HepG2 (cell line): Measurements from ENCODE around the gene FBXO39. TPM values are rescaled to one million over a fixed set of nuclear protein-coding genes. Genes with fewer than 3 reads are reported as not detected.

Experiments used
- AKAP8 ChIP-seq: sonication (generic); formaldehyde crosslinking; IDR thresholded peaks from 2 replicates; pipeline ENCODE4 v1.5.1; 2020; ENCODE audit warnings: mild to moderate bottlenecking, missing genetic modification reagents
- HDAC1 ChIP-seq: sonication (generic); formaldehyde crosslinking; IDR thresholded peaks from 2 replicates; pipeline ENCODE4 v1.5.1; 2020; ENCODE audit warnings: mild to moderate bottlenecking, missing genetic modification reagents
- HDAC2 ChIP-seq: sonication (generic); formaldehyde crosslinking; IDR thresholded peaks from 2 replicates; pipeline ENCODE4 v1.4.0; 2020; ENCODE audit warnings: missing genetic modification reagents
- JUNB ChIP-seq: sonication (generic); formaldehyde crosslinking; IDR thresholded peaks from 2 replicates; pipeline ENCODE4 v1.8.0; 2022; ENCODE audit warnings: missing genetic modification reagents, mild to moderate bottlenecking, borderline replicate concordance
- KAT8 ChIP-seq: IDR thresholded peaks from 2 replicates; pipeline ENCODE4 v1.6.1; 2016; ENCODE audit warnings: missing genetic modification reagents, missing compliant biosample characterization
- MTF2 ChIP-seq: sonication (generic); formaldehyde crosslinking; IDR thresholded peaks from 2 replicates; pipeline ENCODE4 v1.5.0; 2020; ENCODE audit warnings: missing genetic modification reagents, borderline replicate concordance
- SOX13 ChIP-seq, 3 experiments: fragments of 450-650 bp in 1 of 3; sonication (generic) in 1 of 3; formaldehyde crosslinking in 1 of 3; IDR thresholded peaks in 2 of 3; conservative IDR thresholded peaks in 1 of 3; 2 replicates each; pipeline versions ENCODE4 v1.5.0 to v1.6.1; 2016 to 2020; ENCODE audit warnings: antibody characterized with exemption in 1 of 3, mild to moderate bottlenecking in 1 of 3, missing compliant biosample characterization in 1 of 3, missing genetic modification reagents in 1 of 3, moderate library complexity in 1 of 3
- TEAD3 ChIP-seq: optimal IDR thresholded peaks from 2 replicates; pipeline ENCODE3; 2016; ENCODE audit warnings: borderline replicate concordance
- TMF1 ChIP-seq: sonication (generic); formaldehyde crosslinking; IDR thresholded peaks from 2 replicates; pipeline ENCODE4 v1.8.1; 2022; ENCODE audit warnings: low read depth, missing genetic modification reagents
- WIZ ChIP-seq: sonication (generic); formaldehyde crosslinking; IDR thresholded peaks from 2 replicates; pipeline ENCODE4 v1.5.1; 2020; ENCODE audit warnings: mild to moderate bottlenecking, missing genetic modification reagents
- XBP1 ChIP-seq: sonication (generic); formaldehyde crosslinking; IDR thresholded peaks from 2 replicates; pipeline ENCODE4 v1.5.0; 2020; ENCODE audit warnings: missing genetic modification reagents
- ZKSCAN1 ChIP-seq: fragments of 150-350 bp; IDR thresholded peaks from 2 replicates; pipeline ENCODE4 v1.6.1; 2014; ENCODE audit warnings: low read length
- ZMYM2 ChIP-seq: sonication (generic); formaldehyde crosslinking; IDR thresholded peaks from 2 replicates; pipeline ENCODE4 v1.8.0; 2022; ENCODE audit warnings: mild to moderate bottlenecking, missing genetic modification reagents
- ZNF292 ChIP-seq: sonication (generic); formaldehyde crosslinking; IDR thresholded peaks from 2 replicates; pipeline ENCODE4 v1.8.1; 2022; ENCODE audit warnings: mild to moderate bottlenecking, low read depth, missing genetic modification reagents, borderline replicate concordance
- ZNF737 ChIP-seq: sonication (generic); formaldehyde crosslinking; IDR thresholded peaks from 2 replicates; pipeline ENCODE4 v1.5.0; 2020; ENCODE audit warnings: missing genetic modification reagents, mild to moderate bottlenecking, borderline replicate concordance
- polyA plus RNA-seq, 8 experiments: library from polyadenylated mRNA; depleted of rRNA in 3 of 8; stranded (reverse) in 7 of 8; unstranded in 1 of 8; fragments of >200 nt; fragmentation: Illumina TruSeq in 4 of 8; extraction: Trizol in 4 of 8; gene quantifications; 2 replicates each; pipeline versions ENCODE4 v1.2.1 to v1.2.3, GENCODE V29; 2011 to 2016; ENCODE audit warnings: low read depth in 4 of 8, missing spikeins in 1 of 8, mixed read lengths in 1 of 8; ENCODE audit not compliant: insufficient read depth in 1 of 8
- total RNA-seq, 5 experiments: library from RNA; depleted of rRNA; stranded (reverse); fragments of >200 nt; fragmentation: Illumina TruSeq; extraction: Trizol; gene quantifications; 2 replicates each; pipeline ENCODE4 v1.2.3, GENCODE V29; 2016; ENCODE audit warnings: low read depth in 1 of 5
- TF ChIP-seq, protein P1 (sequence below): sonication (generic); formaldehyde crosslinking; IDR thresholded peaks from 2 replicates; pipeline ENCODE4 v1.8.0; 2023; ENCODE audit warnings: mild to moderate bottlenecking, missing genetic modification reagents
- TF ChIP-seq, protein P2 (sequence below): sonication (generic); formaldehyde crosslinking; IDR thresholded peaks from 2 replicates; pipeline ENCODE4 v1.4.0; 2020; ENCODE audit warnings: missing genetic modification reagents
- TF ChIP-seq, protein P3 (sequence below): sonication (generic); formaldehyde crosslinking; IDR thresholded peaks from 2 replicates; pipeline ENCODE4 v1.4.0; 2020; ENCODE audit warnings: missing genetic modification reagents, mild to moderate bottlenecking, borderline replicate concordance
- TF ChIP-seq, protein P4 (sequence below): sonication (generic); formaldehyde crosslinking; IDR thresholded peaks from 2 replicates; pipeline ENCODE4 v1.8.1; 2023; ENCODE audit warnings: mild to moderate bottlenecking, missing genetic modification reagents, borderline replicate concordance
- TF ChIP-seq, protein P5 (sequence below): sonication (generic); formaldehyde crosslinking; IDR thresholded peaks from 2 replicates; pipeline ENCODE4 v1.5.1; 2020; ENCODE audit warnings: missing genetic modification reagents, mild to moderate bottlenecking, borderline replicate concordance
- TF ChIP-seq, protein P6 (sequence below): sonication (generic); formaldehyde crosslinking; IDR thresholded peaks from 2 replicates; pipeline ENCODE4 v1.8.1; 2023; ENCODE audit warnings: mild to moderate bottlenecking, missing genetic modification reagents

Gene FBXO39
- total and polyA plus RNA-seq, 2 of the 13 experiments (the other 11 are each of a cell fraction or from before 2014, with no cell fraction given) = 0.09 TPM; not detected in 1

DNA sequence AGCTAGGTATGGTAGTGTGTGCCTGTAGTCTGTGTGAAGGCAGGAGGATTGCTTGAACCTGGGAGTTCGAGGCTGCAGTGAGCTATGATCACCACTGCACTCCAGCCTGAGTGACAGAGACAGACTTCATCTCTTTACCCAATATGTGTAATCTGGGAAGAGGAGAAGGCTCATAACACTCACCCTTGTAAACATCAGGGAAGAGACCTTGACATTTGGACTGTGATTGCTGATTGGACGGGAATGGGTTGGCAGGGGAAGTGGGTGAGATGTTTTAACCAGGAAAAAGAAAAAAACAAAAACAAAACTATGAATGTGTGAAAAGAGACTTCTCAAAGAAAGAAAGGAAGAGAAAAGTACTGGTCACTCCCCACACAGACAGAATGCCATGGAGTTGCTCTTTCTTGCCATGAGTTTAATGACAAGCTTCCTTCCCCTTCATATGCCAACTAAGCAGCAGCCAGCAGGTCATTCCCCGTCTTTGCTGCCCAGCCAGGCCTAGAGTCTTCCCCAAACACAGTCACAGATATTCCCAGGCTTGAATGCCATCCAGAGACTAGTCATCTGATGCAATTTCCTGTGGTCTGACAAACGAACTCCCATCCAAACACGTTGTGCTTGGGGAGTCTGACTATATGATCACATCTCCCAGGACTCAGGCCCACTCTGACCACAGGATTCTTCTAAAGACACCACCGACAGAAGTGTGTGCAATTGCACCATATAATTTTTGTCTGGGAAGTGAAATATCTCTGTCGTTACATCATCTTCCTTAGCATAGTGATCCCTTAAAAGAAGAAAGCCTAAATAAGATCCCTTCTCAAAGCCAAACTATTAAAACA lies 23.7 kb upstream of the FBXO39 start (continued):
- TF ChIP-seq, protein P1, sequence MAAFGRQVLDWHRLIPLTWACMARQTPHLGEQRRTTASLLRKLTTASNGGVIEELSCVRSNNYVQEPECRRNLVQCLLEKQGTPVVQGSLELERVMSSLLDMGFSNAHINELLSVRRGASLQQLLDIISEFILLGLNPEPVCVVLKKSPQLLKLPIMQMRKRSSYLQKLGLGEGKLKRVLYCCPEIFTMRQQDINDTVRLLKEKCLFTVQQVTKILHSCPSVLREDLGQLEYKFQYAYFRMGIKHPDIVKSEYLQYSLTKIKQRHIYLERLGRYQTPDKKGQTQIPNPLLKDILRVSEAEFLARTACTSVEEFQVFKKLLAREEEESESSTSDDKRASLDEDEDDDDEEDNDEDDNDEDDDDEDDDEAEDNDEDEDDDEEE (CRISPR knock-in tag) = no peak
- TF ChIP-seq ZNF737 (CRISPR knock-in tag) (no peak), ZMYM2 (CRISPR knock-in tag) (peak; percentile 79), ZKSCAN1 (no peak), ZNF292 (CRISPR knock-in tag) (0 out of 2 replicates have a peak, but pooled peaks have one; percentile 43), AKAP8 (no peak), MTF2 (CRISPR knock-in tag) (no peak), HDAC1 (CRISPR knock-in tag) (peak; percentile 53; the same call in 1 of the 2 replicates), XBP1 (CRISPR knock-in tag) (no peak), TMF1 (CRISPR knock-in tag) (no peak), WIZ (CRISPR knock-in tag) (0 out of 2 replicates have a peak, but pooled peaks have one; percentile 29), HDAC2 (CRISPR knock-in tag) (no peak), JUNB (CRISPR knock-in tag) (no peak), KAT8 (CRISPR knock-in tag) (no peak; the same call in 1 of the 2 replicates), TEAD3 (CRISPR knock-in tag) (peak; percentile 42), SOX13 (IDR thresholded peaks at IDR 0.05) (no peak), SOX13 (CRISPR knock-in tag; conservative IDR thresholded peaks at IDR 0.05 in 1 of 2, IDR thresholded peaks at IDR 0.05 in 1 of 2) (peak in 1 of 2 experiments; percentile 57; a peak in 2 of 4 replicates)
- TF ChIP-seq, protein P2, sequence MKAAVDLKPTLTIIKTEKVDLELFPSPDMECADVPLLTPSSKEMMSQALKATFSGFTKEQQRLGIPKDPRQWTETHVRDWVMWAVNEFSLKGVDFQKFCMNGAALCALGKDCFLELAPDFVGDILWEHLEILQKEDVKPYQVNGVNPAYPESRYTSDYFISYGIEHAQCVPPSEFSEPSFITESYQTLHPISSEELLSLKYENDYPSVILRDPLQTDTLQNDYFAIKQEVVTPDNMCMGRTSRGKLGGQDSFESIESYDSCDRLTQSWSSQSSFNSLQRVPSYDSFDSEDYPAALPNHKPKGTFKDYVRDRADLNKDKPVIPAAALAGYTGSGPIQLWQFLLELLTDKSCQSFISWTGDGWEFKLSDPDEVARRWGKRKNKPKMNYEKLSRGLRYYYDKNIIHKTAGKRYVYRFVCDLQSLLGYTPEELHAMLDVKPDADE (CRISPR knock-in tag) = no peak
- TF ChIP-seq, protein P3, sequence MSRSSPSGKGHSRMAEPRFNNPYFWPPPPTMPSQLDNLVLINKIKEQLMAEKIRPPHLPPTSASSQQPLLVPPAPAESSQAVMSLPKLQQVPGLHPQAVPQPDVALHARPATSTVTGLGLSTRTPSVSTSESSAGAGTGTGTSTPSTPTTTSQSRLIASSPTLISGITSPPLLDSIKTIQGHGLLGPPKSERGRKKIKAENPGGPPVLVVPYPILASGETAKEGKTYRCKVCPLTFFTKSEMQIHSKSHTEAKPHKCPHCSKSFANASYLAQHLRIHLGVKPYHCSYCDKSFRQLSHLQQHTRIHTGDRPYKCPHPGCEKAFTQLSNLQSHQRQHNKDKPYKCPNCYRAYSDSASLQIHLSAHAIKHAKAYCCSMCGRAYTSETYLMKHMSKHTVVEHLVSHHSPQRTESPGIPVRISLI (CRISPR knock-in tag) = peak; percentile 79
- TF ChIP-seq, protein P4, sequence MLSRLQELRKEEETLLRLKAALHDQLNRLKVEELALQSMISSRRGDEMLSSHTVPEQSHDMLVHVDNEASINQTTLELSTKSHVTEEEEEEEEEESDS = 0 out of 2 replicates have a peak, but pooled peaks have one; percentile 49
- TF ChIP-seq, protein P5, sequence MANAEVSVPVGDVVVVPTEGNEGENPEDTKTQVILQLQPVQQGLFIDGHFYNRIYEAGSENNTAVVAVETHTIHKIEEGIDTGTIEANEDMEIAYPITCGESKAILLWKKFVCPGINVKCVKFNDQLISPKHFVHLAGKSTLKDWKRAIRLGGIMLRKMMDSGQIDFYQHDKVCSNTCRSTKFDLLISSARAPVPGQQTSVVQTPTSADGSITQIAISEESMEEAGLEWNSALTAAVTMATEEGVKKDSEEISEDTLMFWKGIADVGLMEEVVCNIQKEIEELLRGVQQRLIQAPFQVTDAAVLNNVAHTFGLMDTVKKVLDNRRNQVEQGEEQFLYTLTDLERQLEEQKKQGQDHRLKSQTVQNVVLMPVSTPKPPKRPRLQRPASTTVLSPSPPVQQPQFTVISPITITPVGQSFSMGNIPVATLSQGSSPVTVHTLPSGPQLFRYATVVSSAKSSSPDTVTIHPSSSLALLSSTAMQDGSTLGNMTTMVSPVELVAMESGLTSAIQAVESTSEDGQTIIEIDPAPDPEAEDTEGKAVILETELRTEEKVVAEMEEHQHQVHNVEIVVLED (CRISPR knock-in tag) = 0 out of 2 replicates have a peak, but pooled peaks have one; percentile 30
- TF ChIP-seq, protein P6, sequence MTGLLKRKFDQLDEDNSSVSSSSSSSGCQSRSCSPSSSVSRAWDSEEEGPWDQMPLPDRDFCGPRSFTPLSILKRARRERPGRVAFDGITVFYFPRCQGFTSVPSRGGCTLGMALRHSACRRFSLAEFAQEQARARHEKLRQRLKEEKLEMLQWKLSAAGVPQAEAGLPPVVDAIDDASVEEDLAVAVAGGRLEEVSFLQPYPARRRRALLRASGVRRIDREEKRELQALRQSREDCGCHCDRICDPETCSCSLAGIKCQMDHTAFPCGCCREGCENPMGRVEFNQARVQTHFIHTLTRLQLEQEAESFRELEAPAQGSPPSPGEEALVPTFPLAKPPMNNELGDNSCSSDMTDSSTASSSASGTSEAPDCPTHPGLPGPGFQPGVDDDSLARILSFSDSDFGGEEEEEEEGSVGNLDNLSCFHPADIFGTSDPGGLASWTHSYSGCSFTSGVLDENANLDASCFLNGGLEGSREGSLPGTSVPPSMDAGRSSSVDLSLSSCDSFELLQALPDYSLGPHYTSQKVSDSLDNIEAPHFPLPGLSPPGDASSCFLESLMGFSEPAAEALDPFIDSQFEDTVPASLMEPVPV (CRISPR knock-in tag) = no peak
